ENCODE data around the gene CDK14. TPM values are rescaled to one million over a fixed set of nuclear protein-coding genes. Genes with fewer than 3 reads are reported as not detected.

Gene CDK14
- total and polyA plus RNA-seq, 8 donors, result 0.58 to 43.9 (median 12.2) TPM

DNA sequence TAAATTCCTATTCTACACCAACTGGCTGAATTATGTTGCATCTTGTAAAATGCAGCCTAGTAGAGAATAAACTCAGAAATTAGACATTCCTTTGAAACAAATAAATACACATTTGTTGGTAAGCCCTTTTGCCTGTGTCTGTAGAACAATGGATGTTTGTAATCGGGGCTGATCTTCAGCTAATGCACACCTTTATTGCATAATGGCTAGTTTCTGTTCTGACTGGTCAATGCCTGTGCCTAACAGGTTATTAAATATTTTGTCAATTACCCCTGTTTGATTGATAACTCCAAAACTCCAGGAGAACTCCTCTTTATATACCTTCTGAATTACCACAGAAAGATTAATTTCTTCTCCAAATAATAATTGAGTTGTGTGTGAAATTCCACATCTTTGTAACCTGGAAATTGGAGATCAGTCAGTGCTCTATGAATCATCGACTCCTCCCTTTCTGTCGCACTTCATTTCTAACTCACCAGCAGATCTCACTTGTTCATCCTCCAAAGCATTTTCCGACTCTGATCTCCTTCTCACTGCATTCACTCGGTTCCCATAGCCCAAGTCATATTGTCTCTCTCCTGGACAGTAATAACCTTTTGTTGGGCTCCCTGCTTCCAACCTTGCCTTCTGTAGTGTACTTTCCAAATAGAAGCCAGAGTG lies 472.1 kb downstream of the CDK14 start:
- Histone ChIP-seq H3K36me3 (no peaks in the 10 kb centered on the region), H3K4me1 (no peaks in the 10 kb centered on the region), H3K27ac (no peak overlapping the region), H3K27me3 (no peaks in the 10 kb centered on the region), H3K9me3 (no peaks in the 10 kb centered on the region), H3K4me3 (no peak overlapping the region)
- intact Hi-C loops (cut with DNase I; ENCODE audit: low total_unique reads), result no loop called here
- no peak for DNase-seq
- TF ChIP-seq POLR2A (IDR thresholded peaks at IDR 0.05) (no peak), EP300 (IDR thresholded peaks at IDR 0.05) (no peak), POLR2AphosphoS5 (IDR thresholded peaks at IDR 0.05) (no peak)
- TF ChIP-seq, protein P1, sequence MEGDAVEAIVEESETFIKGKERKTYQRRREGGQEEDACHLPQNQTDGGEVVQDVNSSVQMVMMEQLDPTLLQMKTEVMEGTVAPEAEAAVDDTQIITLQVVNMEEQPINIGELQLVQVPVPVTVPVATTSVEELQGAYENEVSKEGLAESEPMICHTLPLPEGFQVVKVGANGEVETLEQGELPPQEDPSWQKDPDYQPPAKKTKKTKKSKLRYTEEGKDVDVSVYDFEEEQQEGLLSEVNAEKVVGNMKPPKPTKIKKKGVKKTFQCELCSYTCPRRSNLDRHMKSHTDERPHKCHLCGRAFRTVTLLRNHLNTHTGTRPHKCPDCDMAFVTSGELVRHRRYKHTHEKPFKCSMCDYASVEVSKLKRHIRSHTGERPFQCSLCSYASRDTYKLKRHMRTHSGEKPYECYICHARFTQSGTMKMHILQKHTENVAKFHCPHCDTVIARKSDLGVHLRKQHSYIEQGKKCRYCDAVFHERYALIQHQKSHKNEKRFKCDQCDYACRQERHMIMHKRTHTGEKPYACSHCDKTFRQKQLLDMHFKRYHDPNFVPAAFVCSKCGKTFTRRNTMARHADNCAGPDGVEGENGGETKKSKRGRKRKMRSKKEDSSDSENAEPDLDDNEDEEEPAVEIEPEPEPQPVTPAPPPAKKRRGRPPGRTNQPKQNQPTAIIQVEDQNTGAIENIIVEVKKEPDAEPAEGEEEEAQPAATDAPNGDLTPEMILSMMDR (IDR thresholded peaks at IDR 0.05), result no peak
- WGBS, 5 donors, result 85 to 97% (median 95%) methylated on average over 5 of the region's 5 CpGs

DNA sequence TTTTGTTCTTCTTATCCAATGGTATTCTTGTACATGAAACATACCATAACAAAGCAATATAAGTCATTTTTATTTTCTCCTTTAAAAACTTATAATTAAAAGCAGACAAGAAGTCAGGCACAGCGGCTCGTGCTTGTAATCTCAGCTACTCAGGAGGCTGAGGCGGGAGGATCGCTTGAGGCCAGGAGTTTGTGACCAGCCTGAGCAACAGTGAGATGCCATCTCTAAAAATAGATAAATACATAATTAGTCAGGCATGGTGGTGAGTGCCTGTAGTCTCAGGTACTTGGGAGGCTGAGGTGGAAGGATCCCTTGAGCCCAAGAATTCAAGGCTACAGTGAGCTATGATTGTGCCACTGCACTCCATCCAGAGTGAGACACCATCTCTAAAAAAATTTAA lies 473.0 kb downstream of the CDK14 start:
- Histone ChIP-seq H3K27ac (no peak overlapping the region), H3K4me1 (no peaks in the 10 kb centered on the region), H3K4me3 (no peak overlapping the region), H3K9me3 (no peaks in the 10 kb centered on the region), H3K36me3 (no peaks in the 10 kb centered on the region), H3K27me3 (no peaks in the 10 kb centered on the region)
- intact Hi-C loops (cut with DNase I; ENCODE audit: low total_unique reads), result no loop called here
- TF ChIP-seq, protein P1 (IDR thresholded peaks at IDR 0.05), result no peak
- TF ChIP-seq EP300 (IDR thresholded peaks at IDR 0.05) (no peak), POLR2A (IDR thresholded peaks at IDR 0.05) (no peak), POLR2AphosphoS5 (IDR thresholded peaks at IDR 0.05) (no peak)
- 96 to 98% (median 97%) methylated on average over 4 of the region's 4 CpGs for WGBS, 5 donors
- no peak for DNase-seq

DNA sequence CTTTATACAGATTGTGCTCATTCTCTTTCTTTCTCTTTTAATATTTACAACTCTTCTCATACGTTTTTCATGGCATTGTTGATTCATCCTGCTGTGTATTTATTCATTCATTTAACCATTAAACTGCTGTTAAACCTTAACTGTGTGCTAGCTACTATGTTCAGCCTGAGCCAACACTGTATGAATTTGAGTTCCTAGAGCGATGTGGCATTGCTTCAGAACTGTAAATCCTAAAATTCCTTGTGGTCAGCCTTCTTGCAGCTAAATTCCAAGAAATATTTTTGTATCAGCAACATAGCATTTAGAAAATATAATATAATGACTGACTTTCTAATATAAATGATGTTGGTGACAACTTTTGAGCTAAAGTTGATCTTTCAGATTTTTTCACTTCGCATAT lies 483.4 kb downstream of the CDK14 start:
- intact Hi-C loops (cut with DNase I; ENCODE audit: low total_unique reads), result no loop called here
- TF ChIP-seq EP300 (IDR thresholded peaks at IDR 0.05) (no peak), POLR2AphosphoS5 (IDR thresholded peaks at IDR 0.05) (no peak), POLR2A (IDR thresholded peaks at IDR 0.05) (no peak)
- TF ChIP-seq, protein P1 (IDR thresholded peaks at IDR 0.05), result no peak
- WGBS, 5 donors, result 59 to 64% (median 62%) methylated on average over 3 of the region's 3 CpGs
- Histone ChIP-seq H3K36me3 (no peaks in the 10 kb centered on the region), H3K9me3 (no peaks in the 10 kb centered on the region), H3K27ac (no peak overlapping the region), H3K4me3 (no peak overlapping the region), H3K4me1 (peaks cover 0 to 17% (median 3%) of the 10 kb centered on the region in 4 donors), H3K27me3 (no peaks in the 10 kb centered on the region)
- DNase-seq, result no peak

DNA sequence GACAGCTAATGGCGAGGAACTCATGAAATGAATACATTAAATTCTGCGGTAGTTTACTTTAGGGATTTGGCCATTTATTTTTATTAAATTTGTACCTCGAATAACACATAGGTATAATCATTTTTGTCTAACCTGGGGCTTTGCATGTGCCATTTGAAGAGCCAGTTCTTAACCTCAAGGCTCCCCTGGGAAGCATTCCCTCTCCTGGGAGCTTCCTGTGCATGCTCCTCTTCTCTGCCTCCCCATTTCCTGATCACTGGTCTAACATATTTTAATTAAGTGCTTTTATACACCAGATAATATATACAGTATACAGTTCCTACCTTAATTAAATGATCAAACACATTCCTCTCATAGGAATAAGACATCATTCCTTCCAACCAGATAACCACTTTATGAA lies 484.2 kb downstream of the CDK14 start:
- Histone ChIP-seq H3K4me1 (peaks cover 0 to 17% (median 3%) of the 10 kb centered on the region in 4 donors), H3K27ac (no peak overlapping the region), H3K9me3 (no peaks in the 10 kb centered on the region), H3K36me3 (no peaks in the 10 kb centered on the region), H3K4me3 (no peak overlapping the region), H3K27me3 (no peaks in the 10 kb centered on the region)
- TF ChIP-seq POLR2AphosphoS5 (IDR thresholded peaks at IDR 0.05) (no peak), EP300 (IDR thresholded peaks at IDR 0.05) (no peak), POLR2A (IDR thresholded peaks at IDR 0.05) (no peak)
- TF ChIP-seq, protein P1 (IDR thresholded peaks at IDR 0.05), result no peak
- no peak for DNase-seq
- intact Hi-C loops (cut with DNase I; ENCODE audit: low total_unique reads), result loop anchor here (10.0 kb wide), 1 partner anchor 554 kb away; no protein-coding TSS in a partner anchor
- WGBS, 5 donors, result 82 to 89% (median 88%) methylated on average over 3 of the region's 3 CpGs

Measured in stomach (tissue), 9 donors.